Measurements from ENCODE around the gene ZNF292. TPM values are rescaled to one million over a fixed set of nuclear protein-coding genes. Genes with fewer than 3 reads are reported as not detected.
"Not testable (repeated sequence)": the region's sequence is repeated elsewhere in the genome, so short reads cannot be mapped to it uniquely, and the experiment has no call there.

The ZNF292 gene
- total RNA-seq, 1 donor from 2014 or later = 34.5 TPM

- no peak for DNase-seq (ENCODE audit: low spot score)
- intact Hi-C loops (cut with DNase I) = no loop called here
Measured at GRCh38 chr6:87200469-87201175, 45.3 kb downstream of the ZNF292 start.

GRCh38 chr6:87203448-87204023 is 48.2 kb downstream of the ZNF292 start:
- intact Hi-C loops (cut with DNase I) = no loop called here
- no peak for DNase-seq (ENCODE audit: low spot score)

GRCh38 chr6:87209812-87210211 is 54.4 kb downstream of the ZNF292 start:
- intact Hi-C loops (cut with DNase I) = no loop called here
- no peak for DNase-seq (ENCODE audit: low spot score)

- intact Hi-C loops (cut with DNase I) = no loop called here
- DNase-seq (ENCODE audit: low spot score) = no peak
Measured at GRCh38 chr6:87210979-87211378, 55.6 kb downstream of the ZNF292 start.

- no peak for DNase-seq (ENCODE audit: low spot score)
- intact Hi-C loops (cut with DNase I) = no loop called here
Measured at GRCh38 chr6:87212596-87212995, 57.2 kb downstream of the ZNF292 start.

GRCh38 chr6:87213364-87213763 is 58.0 kb downstream of the ZNF292 start:
- intact Hi-C loops (cut with DNase I) = no loop called here
- DNase-seq (ENCODE audit: low spot score) = no peak

- no peak for DNase-seq (ENCODE audit: low spot score)
- intact Hi-C loops (cut with DNase I) = no loop called here
Measured at GRCh38 chr6:87214831-87215230, 59.5 kb downstream of the ZNF292 start.

GRCh38 chr6:87220997-87221396 is 65.6 kb downstream of the ZNF292 start:
- intact Hi-C loops (cut with DNase I) = no loop called here
- DNase-seq (ENCODE audit: low spot score) = no peak

- intact Hi-C loops (cut with DNase I) = no loop called here
- DNase-seq (ENCODE audit: low spot score) = no peak
Measured at GRCh38 chr6:87222676-87223075, 67.3 kb downstream of the ZNF292 start.

GRCh38 chr6:87224971-87225370 is 69.6 kb downstream of the ZNF292 start:
- DNase-seq (ENCODE audit: low spot score) = no peak
- intact Hi-C loops (cut with DNase I) = no loop called here

- no peak for DNase-seq (ENCODE audit: low spot score)
- intact Hi-C loops (cut with DNase I) = no loop called here
Measured at GRCh38 chr6:87225511-87225910, 70.1 kb downstream of the ZNF292 start.

GRCh38 chr6:87225937-87226336 is 70.6 kb downstream of the ZNF292 start:
- intact Hi-C loops (cut with DNase I) = no loop called here
- DNase-seq (ENCODE audit: low spot score) = no peak

GRCh38 chr6:87230801-87231200 is 75.4 kb downstream of the ZNF292 start:
- intact Hi-C loops (cut with DNase I) = no loop called here
- DNase-seq (ENCODE audit: low spot score) = no peak

GRCh38 chr6:87237804-87238203 is 82.4 kb downstream of the ZNF292 start:
- DNase-seq (ENCODE audit: low spot score) = no peak
- intact Hi-C loops (cut with DNase I) = loop anchor here (5.0 kb wide), 2 partner anchors 86 to 101 kb away; no protein-coding TSS in a partner anchor

GRCh38 chr6:87239098-87239635 is 83.8 kb downstream of the ZNF292 start:
- not testable (repeated sequence) for DNase-seq (ENCODE audit: low spot score)
- intact Hi-C loops (cut with DNase I) = loop anchor here (5.0 kb wide), 2 partner anchors 87 to 102 kb away; no protein-coding TSS in a partner anchor

- intact Hi-C loops (cut with DNase I) = no loop called here
Measured at GRCh38 chr6:87241304-87241703, 85.9 kb downstream of the ZNF292 start.

GRCh38 chr6:87242311-87242710 is 86.9 kb downstream of the ZNF292 start:
- intact Hi-C loops (cut with DNase I) = no loop called here
- DNase-seq (ENCODE audit: low spot score) = no peak

More at GRCh38 chr6:87241304-87241703, 85.9 kb downstream of the ZNF292 start:
- no peak for DNase-seq (ENCODE audit: low spot score)

GRCh38 chr6:87243812-87244211 is 88.4 kb downstream of the ZNF292 start:
- DNase-seq (ENCODE audit: low spot score) = no peak
- intact Hi-C loops (cut with DNase I) = no loop called here

GRCh38 chr6:87244380-87244779 is 89.0 kb downstream of the ZNF292 start:
- DNase-seq (ENCODE audit: low spot score) = no peak
- intact Hi-C loops (cut with DNase I) = no loop called here

- DNase-seq (ENCODE audit: low spot score) = no peak
- intact Hi-C loops (cut with DNase I) = no loop called here
Measured at GRCh38 chr6:87250019-87250418, 94.7 kb downstream of the ZNF292 start.

GRCh38 chr6:87251225-87251624 is 95.9 kb downstream of the ZNF292 start:
- intact Hi-C loops (cut with DNase I) = no loop called here

More at GRCh38 chr6:87251225-87251624, 95.9 kb downstream of the ZNF292 start:
- no peak for DNase-seq (ENCODE audit: low spot score)
